NB4 (cell line): ENCODE measurements around the gene SF3B5.

Experiments
- DNase-seq: peaks from one replicate; pipeline ENCODE4 v3.0.0; 2010; ENCODE audit warnings: low read depth
- H3K4me3 ChIP-seq: one replicate; pipeline ENCODE4 v1.5.1; 2011; ENCODE audit warnings: mild to moderate bottlenecking, low read depth, low read length, moderate library complexity
- MYC ChIP-seq: IDR thresholded peaks from 2 replicates; pipeline ENCODE4 v1.6.1; 2011; ENCODE audit warnings: low read depth, low read length
- POLR2A ChIP-seq: IDR thresholded peaks from 2 replicates; pipeline ENCODE4 v1.6.1; 2011; ENCODE audit warnings: mild to moderate bottlenecking; ENCODE audit not compliant: insufficient read length; ENCODE audit errors: extremely low read depth
- TF ChIP-seq, protein P1 (sequence below): IDR thresholded peaks from 2 replicates; pipeline ENCODE4 v1.6.1; 2011; ENCODE audit warnings: low read depth, low read length
- TF ChIP-seq, protein P2 (sequence below): IDR thresholded peaks from one replicate; pipeline ENCODE4 v1.5.1; 2012; ENCODE audit warnings: low read depth, low read length

SF3B5 gene

DNA sequence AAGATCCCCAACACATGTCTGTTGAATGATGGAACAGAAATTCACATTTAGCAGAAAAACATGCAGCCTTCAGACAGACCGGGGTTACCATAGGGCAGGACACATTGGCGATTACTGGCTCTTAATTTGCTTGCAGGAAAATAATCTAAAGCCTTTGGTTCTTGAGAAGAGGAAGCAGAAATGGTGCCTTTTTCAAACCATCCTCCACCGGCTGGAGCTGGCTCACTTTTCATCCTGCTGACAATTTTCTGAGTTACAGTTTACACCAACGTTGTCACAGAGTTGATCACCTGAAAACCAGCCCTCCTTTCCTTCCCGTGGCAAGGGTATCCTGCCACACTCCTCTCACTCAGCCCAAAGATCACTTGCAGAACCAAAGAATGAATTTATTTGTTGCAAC, 32.6 kb downstream of the SF3B5 start:
- H3K4me3 ChIP-seq: peak overlapping the region; percentile 66
- peak; percentile 19 for DNase-seq
- TF ChIP-seq, protein P1, sequence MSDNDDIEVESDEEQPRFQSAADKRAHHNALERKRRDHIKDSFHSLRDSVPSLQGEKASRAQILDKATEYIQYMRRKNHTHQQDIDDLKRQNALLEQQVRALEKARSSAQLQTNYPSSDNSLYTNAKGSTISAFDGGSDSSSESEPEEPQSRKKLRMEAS: no peak
- TF ChIP-seq, protein P2, sequence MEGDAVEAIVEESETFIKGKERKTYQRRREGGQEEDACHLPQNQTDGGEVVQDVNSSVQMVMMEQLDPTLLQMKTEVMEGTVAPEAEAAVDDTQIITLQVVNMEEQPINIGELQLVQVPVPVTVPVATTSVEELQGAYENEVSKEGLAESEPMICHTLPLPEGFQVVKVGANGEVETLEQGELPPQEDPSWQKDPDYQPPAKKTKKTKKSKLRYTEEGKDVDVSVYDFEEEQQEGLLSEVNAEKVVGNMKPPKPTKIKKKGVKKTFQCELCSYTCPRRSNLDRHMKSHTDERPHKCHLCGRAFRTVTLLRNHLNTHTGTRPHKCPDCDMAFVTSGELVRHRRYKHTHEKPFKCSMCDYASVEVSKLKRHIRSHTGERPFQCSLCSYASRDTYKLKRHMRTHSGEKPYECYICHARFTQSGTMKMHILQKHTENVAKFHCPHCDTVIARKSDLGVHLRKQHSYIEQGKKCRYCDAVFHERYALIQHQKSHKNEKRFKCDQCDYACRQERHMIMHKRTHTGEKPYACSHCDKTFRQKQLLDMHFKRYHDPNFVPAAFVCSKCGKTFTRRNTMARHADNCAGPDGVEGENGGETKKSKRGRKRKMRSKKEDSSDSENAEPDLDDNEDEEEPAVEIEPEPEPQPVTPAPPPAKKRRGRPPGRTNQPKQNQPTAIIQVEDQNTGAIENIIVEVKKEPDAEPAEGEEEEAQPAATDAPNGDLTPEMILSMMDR: no peak
- TF ChIP-seq POLR2A: no peak
- TF ChIP-seq MYC: no peak

DNA sequence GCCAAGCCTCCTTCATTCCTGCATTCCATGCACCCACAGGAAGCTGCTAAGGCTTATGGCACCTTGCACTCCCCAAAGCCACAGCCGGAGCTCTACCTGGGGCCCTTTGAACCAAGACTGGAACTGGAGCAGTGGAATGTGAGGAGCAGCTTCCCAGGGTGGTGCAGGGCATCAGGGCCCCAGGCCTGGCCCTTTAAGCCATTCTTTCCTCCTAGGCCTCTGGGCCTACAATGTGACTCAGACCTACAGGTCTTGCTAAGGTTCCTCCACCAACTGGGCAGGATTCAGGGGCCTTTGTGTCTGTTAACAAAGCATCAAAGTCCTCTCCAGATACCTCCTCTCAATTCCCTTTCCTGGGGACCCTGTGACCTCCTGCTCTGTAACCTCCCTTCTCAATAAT, 36.2 kb downstream of the SF3B5 start:
- no peak overlapping the region for H3K4me3 ChIP-seq
- TF ChIP-seq MYC (no peak), POLR2A (no peak)
- TF ChIP-seq, protein P1: no peak
- TF ChIP-seq, protein P2: no peak
- DNase-seq: no peak

DNA sequence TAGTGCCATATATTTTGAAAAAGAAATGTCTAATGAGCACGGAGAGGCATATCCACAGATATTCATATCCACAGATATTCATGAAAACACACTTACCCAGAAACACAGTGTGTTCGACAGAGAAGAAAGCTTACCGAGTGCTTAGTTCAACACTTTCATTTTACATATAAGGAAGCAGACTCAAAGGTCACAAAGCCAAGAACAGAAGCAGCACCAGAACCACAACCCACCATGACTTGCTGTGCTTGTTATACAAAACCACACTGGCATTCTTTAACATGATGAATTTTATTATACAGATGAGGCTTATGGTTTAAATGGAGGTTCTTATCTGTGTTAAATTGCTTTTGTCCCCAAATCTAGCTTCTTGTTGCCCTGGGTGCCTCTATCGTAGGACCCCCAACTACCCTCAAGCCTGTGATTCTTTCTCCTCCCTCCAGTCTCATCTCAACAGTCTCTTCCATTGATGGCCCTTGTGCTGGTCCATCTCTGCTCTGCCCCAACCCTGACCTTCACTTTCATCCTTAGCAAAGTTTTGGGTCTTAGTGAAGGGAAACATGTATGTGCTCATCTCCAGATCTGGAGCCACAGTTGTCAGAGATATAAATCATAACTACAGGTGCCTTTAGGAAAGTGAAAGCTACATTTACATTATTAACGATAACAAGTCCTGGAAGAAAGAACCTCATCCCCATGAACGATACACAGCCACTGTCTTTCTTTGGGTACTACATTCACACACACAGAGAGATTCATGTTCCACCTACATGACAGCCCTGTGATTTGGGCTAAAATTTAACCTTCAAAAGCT, 40.0 kb downstream of the SF3B5 start:
- H3K4me3 ChIP-seq: no peak overlapping the region
- DNase-seq: no peak
- TF ChIP-seq MYC: no peak
- TF ChIP-seq, protein P1: no peak
- TF ChIP-seq, protein P2: no peak

DNA sequence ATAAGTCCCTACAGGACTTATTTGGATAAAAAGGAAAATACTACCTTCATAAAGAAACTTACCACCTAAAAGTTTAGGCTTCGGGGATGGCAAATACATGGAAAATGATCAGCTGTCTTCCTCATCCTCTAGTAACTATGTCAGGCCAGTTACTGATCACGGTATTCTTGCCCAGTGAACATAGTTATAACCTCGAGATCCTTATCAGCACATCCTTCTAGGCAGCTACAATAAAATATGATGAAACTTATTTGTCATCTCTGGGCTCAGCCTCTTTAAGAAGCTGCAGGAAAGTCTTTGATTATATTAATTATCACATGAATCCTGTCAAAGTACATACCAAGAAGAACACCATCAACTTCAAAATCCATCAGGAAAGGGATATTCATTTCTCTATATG, 41.8 kb downstream of the SF3B5 start:
- peak; percentile 35 for DNase-seq
- H3K4me3 ChIP-seq: no peak overlapping the region
- TF ChIP-seq, protein P1: no peak
- TF ChIP-seq, protein P2: no peak
- TF ChIP-seq POLR2A: no peak
- TF ChIP-seq MYC: no peak

DNA sequence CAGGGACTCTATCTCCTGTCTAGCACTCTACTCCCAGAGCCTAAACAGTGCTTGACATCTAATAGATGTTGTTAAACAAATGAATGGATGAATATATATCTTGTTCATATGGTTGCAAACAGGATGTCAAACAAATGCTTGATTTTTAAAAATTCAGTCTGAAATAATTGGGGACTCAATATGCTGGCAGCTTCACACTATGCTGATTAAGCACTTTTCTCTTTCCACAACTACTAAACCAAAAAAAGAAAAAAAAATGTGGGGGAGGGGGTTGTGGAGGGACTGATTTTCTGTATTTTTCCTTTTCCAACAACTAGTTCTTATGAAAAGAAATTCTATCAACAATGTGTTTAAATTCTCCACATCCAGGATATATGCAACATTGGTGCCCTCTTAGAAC, 42.9 kb downstream of the SF3B5 start:
- no peak for TF ChIP-seq POLR2A
- TF ChIP-seq, protein P1: no peak
- TF ChIP-seq, protein P2: no peak
- TF ChIP-seq MYC: no peak
- DNase-seq: no peak
- H3K4me3 ChIP-seq: no peak overlapping the region
